IPS DF 6.9 (cell line): ENCODE measurements around the gene KCND3.

ENCODE experiments used
- DNase-seq: peaks from one replicate; pipeline ENCODE4 v3.0.0-alpha.2; 2013; ENCODE audit warnings: low read depth, low spot score
- H3K27ac ChIP-seq: one replicate; pipeline ENCODE4 v1.5.1; 2013; ENCODE audit warnings: low read length, control low read depth
- H3K27me3 ChIP-seq: 2 replicates; pipeline ENCODE4 v1.6.1; 2013; ENCODE audit warnings: mild to moderate bottlenecking, low read length; ENCODE audit not compliant: control insufficient read depth, insufficient read depth
- H3K36me3 ChIP-seq: 2 replicates; pipeline ENCODE4 v1.6.1; 2013; ENCODE audit warnings: low read length; ENCODE audit not compliant: control insufficient read depth, insufficient read depth
- H3K4me1 ChIP-seq: 2 replicates; pipeline ENCODE4 v1.6.1; 2013; ENCODE audit warnings: low read length; ENCODE audit not compliant: control insufficient read depth, insufficient read depth
- H3K4me3 ChIP-seq: 2 replicates; pipeline ENCODE4 v1.5.1; 2013; ENCODE audit warnings: mild to moderate bottlenecking, low read length
- H3K9me3 ChIP-seq: 2 replicates; pipeline ENCODE4 v1.6.1; 2013; ENCODE audit warnings: low read length, inconsistent platforms; ENCODE audit not compliant: control insufficient read depth, insufficient read depth
- WGBS: extraction: QIAGEN DNeasy Blood & Tissue Kit; methylation state at CpG from one replicate; pipeline ENCODE4 v1.1.7; 2013; ENCODE audit warnings: mixed read lengths, missing lambda C conversion rate; ENCODE audit not compliant: insufficient read length, insufficient coverage; 5-methylcytosine and 5-hydroxymethylcytosine counted together

Gene KCND3

GRCh38 chr1:111959436-111959835, 30.0 kb downstream of the KCND3 start:
- Histone ChIP-seq H3K27ac (no peak overlapping the region), H3K9me3 (no peaks in the 10 kb centered on the region), H3K27me3 (no peaks in the 10 kb centered on the region), H3K36me3 (no peaks in the 10 kb centered on the region), H3K4me3 (no peak overlapping the region), H3K4me1 (peaks cover 3% of the 10 kb centered on the region; the same call in 1 of the 2 replicates)
- WGBS: no CpG with 5 or more reads among the region's 4 CpGs
- DNase-seq: no peak

- no peaks in the 10 kb centered on the region for H3K36me3 ChIP-seq
- H3K27ac ChIP-seq: no peak overlapping the region
- H3K4me3 ChIP-seq: no peak overlapping the region
- no peaks in the 10 kb centered on the region for H3K27me3 ChIP-seq
- DNase-seq: no peak
- no peaks in the 10 kb centered on the region for H3K9me3 ChIP-seq
- H3K4me1 ChIP-seq: no peaks in the 10 kb centered on the region
- WGBS: no CpG with 5 or more reads among the region's 6 CpGs
Observed at GRCh38 chr1:111958851-111959250, 30.6 kb downstream of the KCND3 start.

- Histone ChIP-seq H3K36me3 (no peaks in the 10 kb centered on the region), H3K4me1 (no peaks in the 10 kb centered on the region), H3K4me3 (no peak overlapping the region), H3K27ac (no peak overlapping the region), H3K27me3 (no peaks in the 10 kb centered on the region), H3K9me3 (no peaks in the 10 kb centered on the region)
- no peak for DNase-seq
- WGBS: no CpG with 5 or more reads among the region's 3 CpGs
Observed at GRCh38 chr1:111958075-111958474, 31.4 kb downstream of the KCND3 start.

GRCh38 chr1:111956155-111956771, 33.2 kb downstream of the KCND3 start:
- H3K4me1 ChIP-seq: no peaks in the 10 kb centered on the region
- no peak overlapping the region for H3K4me3 ChIP-seq
- no peaks in the 10 kb centered on the region for H3K36me3 ChIP-seq
- H3K27me3 ChIP-seq: no peaks in the 10 kb centered on the region
- no CpG with 5 or more reads among the region's 13 CpGs for WGBS
- no peak for DNase-seq
- no peaks in the 10 kb centered on the region for H3K9me3 ChIP-seq
- H3K27ac ChIP-seq: no peak overlapping the region

- H3K27ac ChIP-seq: no peak overlapping the region
- WGBS: no CpG with 5 or more reads among the region's 6 CpGs
- DNase-seq: no peak
Observed at GRCh38 chr1:111955755-111956154, 33.7 kb downstream of the KCND3 start.

GRCh38 chr1:111953797-111954196, 35.7 kb downstream of the KCND3 start:
- H3K36me3 ChIP-seq: no peaks in the 10 kb centered on the region
- no peak for DNase-seq
- no peak overlapping the region for H3K4me3 ChIP-seq
- no peaks in the 10 kb centered on the region for H3K27me3 ChIP-seq
- H3K27ac ChIP-seq: no peak overlapping the region
- H3K4me1 ChIP-seq: no peaks in the 10 kb centered on the region
- H3K9me3 ChIP-seq: no peaks in the 10 kb centered on the region
- WGBS: no CpG with 5 or more reads among the region's 5 CpGs

More at GRCh38 chr1:111955755-111956154, 33.7 kb downstream of the KCND3 start:
- Histone ChIP-seq H3K4me3 (no peak overlapping the region), H3K36me3 (no peaks in the 10 kb centered on the region), H3K4me1 (no peaks in the 10 kb centered on the region), H3K9me3 (no peaks in the 10 kb centered on the region), H3K27me3 (no peaks in the 10 kb centered on the region)

- no peaks in the 10 kb centered on the region for H3K36me3 ChIP-seq
- no peak overlapping the region for H3K27ac ChIP-seq
- H3K27me3 ChIP-seq: no peaks in the 10 kb centered on the region
- DNase-seq: no peak
- H3K4me3 ChIP-seq: no peak overlapping the region
- WGBS: no CpG with 5 or more reads among the region's 4 CpGs
- no peaks in the 10 kb centered on the region for H3K9me3 ChIP-seq
- no peaks in the 10 kb centered on the region for H3K4me1 ChIP-seq
Observed at GRCh38 chr1:111952125-111952657, 37.3 kb downstream of the KCND3 start.

GRCh38 chr1:111948209-111949171, 41.0 kb downstream of the KCND3 start:
- Histone ChIP-seq H3K4me3 (no peak overlapping the region), H3K9me3 (no peaks in the 10 kb centered on the region), H3K27me3 (no peaks in the 10 kb centered on the region), H3K27ac (no peak overlapping the region), H3K4me1 (no peaks in the 10 kb centered on the region), H3K36me3 (no peaks in the 10 kb centered on the region)
- WGBS: no CpG with 5 or more reads among the region's 6 CpGs
- no peak for DNase-seq

GRCh38 chr1:111943846-111944749, 45.4 kb downstream of the KCND3 start:
- no peak overlapping the region for H3K27ac ChIP-seq
- no peaks in the 10 kb centered on the region for H3K27me3 ChIP-seq
- no CpG with 5 or more reads among the region's 15 CpGs for WGBS
- no peaks in the 10 kb centered on the region for H3K36me3 ChIP-seq
- H3K4me1 ChIP-seq: no peaks in the 10 kb centered on the region
- no peak for DNase-seq
- H3K9me3 ChIP-seq: no peaks in the 10 kb centered on the region
- no peak overlapping the region for H3K4me3 ChIP-seq

GRCh38 chr1:111943066-111943465, 46.4 kb downstream of the KCND3 start:
- Histone ChIP-seq H3K4me1 (no peaks in the 10 kb centered on the region), H3K4me3 (no peak overlapping the region), H3K27me3 (no peaks in the 10 kb centered on the region), H3K9me3 (no peaks in the 10 kb centered on the region), H3K27ac (no peak overlapping the region), H3K36me3 (no peaks in the 10 kb centered on the region)
- no CpG with 5 or more reads among the region's 4 CpGs for WGBS
- no peak for DNase-seq
